NAMALWA (cell line): Measurements from ENCODE around the gene CNOT2.
A peak's percentile ranks its signal among the peaks of the same experiment; 100 is the strongest.

Experiments used
- DNase-seq: peaks from one replicate; pipeline ENCODE4 v3.0.0-alpha.2; 2015; ENCODE audit warnings: low spot score

The CNOT2 gene, protein sequence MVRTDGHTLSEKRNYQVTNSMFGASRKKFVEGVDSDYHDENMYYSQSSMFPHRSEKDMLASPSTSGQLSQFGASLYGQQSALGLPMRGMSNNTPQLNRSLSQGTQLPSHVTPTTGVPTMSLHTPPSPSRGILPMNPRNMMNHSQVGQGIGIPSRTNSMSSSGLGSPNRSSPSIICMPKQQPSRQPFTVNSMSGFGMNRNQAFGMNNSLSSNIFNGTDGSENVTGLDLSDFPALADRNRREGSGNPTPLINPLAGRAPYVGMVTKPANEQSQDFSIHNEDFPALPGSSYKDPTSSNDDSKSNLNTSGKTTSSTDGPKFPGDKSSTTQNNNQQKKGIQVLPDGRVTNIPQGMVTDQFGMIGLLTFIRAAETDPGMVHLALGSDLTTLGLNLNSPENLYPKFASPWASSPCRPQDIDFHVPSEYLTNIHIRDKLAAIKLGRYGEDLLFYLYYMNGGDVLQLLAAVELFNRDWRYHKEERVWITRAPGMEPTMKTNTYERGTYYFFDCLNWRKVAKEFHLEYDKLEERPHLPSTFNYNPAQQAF

DNA sequence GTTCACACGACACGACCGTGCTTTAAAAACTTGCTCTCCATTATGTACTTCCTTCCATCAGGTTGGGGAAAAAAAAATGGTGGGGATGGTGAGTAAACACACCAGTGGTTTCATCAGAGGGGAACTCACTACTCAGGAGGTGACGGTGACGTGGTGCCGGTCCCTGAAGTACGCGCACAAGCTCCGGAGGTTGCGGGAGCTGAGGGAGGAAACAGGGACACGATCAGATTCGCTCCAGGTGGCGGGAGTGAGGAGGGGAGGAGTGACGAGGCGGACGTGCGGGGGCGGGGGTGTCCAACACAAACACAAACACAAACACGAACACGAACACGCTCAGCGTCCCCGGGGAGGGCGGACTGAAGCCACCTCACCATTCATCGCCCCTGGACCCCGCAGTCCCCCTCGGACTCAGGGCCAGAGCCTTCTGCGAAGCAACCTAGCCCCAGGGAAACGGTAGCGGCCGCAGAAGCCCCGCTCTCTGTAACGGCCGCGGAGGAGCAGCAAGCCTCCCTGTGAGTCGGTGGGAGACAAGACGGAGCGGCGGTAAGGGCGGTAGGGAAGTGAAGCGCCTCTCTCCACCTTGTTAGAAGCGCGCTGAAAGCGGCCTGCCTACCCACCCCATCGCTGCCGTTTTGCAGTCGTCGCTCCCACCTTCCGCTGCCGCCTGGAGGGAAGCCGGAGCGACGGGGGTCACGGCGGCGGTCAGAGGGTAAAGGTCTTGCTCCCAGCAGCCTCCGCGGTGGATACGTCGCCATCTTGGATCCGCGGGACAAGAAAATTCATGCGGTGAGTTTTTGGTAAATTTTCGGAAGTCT lies at the start of gene CNOT2:
CNOT2 (plus strand) TSS at position 739 of the 815 bp plus-strand sequence. CDS start 34,794 bp downstream, outside the sequence.
- peak; percentile 91 for DNase-seq

DNA sequence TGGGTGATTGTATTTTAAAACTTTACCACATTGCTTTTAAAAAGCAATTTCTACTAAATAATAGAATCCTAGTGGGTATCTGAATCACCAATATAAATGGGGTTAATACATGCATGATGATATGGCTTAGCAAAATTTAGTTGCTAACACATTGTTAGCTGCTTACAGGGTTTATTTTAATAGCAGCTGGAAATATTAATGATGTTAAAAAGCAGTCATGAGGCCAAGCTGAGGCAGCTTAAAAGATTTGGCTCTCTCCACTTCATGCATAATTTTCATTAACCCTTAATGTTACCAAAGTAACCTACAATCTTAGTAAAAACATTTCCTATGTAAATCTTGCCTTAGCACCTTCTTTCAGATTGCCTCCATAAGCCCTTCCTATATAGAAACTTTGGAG lies 49.2 kb upstream of the CNOT2 start:
- no peak for DNase-seq

DNA sequence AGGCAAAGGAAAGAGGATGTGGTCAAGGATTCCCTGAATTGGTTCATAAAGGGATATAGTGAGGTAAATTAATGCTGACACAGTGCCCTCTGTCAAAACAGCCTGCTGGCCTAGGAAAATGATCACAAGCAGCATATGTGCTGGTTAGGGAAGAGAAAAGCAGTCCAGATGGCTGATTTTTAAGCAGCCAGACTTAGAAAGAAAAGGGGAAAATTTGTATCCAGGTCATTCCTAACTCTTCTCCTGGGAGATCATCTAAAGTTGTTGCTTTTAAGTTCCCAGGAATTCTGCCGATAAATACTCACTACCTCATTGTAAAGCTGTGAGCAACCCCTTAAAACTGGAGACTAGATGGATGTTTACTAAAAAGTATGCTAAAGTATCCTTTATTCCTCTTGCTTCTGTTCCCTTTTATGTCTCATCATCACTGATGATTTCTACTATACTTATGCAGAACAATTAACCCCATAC lies 46.4 kb upstream of the CNOT2 start:
- no peak for DNase-seq

DNA sequence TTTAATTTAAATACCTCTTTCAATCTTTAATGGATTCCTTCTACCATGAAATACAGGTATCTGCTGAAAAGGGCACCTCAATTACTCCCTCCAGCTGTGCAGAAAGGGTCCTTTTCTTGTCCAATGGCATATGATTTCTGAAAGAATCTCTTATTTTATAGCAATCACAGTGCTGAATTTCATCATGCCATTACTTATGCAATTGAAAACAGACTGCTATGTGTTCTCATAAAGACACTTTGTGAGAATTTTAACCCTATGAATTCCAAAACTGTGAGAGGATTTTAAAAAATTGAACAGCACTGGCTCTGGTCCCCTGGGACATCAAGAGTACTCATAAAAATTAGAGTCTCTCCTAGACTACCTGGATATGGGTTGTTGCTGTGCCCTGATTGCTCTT lies 45.9 kb upstream of the CNOT2 start:
- DNase-seq, result no peak

DNA sequence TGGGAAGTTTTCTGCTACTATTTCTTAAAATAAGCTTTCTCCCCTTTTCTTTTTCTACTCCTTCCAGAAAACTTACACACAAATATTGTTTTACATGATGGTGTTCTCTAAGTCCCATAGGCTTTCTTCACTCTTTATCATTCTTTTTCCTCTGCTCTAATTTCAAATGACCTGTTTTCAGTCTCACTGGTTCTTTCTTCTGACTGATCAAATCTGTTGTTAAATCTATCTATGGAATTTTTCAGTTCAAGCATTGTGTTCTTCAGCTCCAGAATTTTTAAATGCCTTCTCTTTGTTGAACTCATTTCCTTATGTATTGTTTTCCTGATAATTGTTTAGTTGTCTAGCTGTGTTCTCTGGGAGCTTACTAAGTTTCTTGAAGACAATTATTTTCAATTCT lies 29.5 kb upstream of the CNOT2 start:
- no peak for DNase-seq

DNA sequence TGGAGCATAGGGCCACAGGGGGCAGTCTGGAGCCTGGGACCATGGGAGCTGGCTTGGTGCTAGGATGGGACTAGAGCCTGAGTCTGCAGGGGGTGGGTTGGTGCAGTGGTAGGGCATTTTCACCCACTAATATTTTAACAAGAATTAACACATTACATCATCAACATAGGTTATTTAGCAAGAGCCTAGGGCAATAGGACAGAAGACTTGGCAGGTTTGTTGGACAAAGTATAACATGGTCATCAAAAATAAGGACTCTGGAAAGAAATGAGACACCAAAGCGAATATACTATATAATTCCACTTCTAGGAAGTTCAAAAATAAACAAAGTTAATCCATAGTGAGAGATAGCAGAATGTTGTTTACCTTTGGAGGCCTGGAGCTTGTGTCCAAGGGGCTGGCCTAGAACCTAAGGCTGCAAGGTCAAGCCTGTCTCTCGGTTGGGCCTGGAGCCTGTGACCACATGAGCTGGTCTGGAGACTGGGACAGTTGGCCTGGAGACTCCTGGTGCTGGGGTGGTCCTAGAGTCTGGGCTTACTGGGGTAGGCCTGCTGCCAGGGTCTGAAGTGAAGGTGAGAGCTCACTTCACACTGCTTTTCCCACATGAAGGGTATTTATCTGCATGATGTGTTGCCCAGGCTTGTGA lies 28.1 kb upstream of the CNOT2 start:
- no peak for DNase-seq

DNA sequence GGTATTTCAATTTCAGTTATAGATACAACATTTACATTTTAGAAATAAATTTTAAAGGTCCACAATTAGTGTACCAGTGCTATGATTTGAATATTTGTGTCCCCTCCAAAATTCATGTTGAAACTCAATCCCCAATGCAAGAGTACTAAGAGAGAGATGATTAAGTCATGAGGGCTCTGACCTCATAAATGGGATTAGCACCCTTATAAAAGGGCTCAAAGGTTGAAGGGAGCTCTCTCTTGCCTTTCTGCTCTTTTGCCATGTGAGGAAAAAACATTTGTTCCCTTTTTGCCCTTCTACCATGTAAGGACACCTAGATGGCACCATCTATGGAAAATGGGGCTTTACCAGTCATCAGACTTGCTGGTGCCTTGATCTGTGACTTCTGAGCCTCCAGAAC lies 25.8 kb upstream of the CNOT2 start:
- DNase-seq, result no peak

DNA sequence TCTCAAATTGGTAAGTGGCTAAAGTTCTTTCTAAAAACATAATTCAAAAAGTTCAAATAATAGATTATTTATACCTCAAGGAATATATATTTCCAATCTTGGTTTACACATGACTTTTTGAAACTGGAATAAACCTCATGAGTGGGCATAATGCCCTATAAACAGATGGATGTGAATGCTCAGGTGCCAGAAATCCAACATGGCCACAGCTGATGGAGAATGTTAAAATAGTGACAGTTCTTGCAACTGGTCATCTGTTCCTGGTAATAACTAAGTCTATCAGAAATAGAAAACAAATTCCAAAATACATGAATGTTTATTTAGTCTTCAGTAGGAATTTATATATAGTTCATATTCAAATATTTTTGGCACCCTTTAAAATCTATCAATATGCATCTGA lies 21.6 kb upstream of the CNOT2 start:
- DNase-seq, result no peak

DNA sequence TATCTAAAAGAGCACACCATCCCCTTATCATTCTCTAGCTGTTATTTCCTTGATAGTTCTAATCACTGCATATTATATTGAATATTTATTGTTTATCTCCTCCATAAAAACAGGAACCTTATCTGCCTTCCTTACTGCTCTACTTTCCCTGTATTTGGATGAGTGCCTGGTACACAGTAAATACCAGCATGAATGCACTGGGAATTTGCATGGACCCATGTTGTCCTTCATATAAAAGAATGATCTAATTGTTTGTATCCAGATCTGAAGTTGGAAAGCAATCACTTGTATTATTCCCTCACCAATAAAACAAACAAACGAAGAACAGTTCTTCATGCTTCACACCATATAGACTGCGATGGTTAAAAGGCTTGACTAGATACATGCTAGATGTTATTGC lies 15.3 kb upstream of the CNOT2 start:
- no peak for DNase-seq

DNA sequence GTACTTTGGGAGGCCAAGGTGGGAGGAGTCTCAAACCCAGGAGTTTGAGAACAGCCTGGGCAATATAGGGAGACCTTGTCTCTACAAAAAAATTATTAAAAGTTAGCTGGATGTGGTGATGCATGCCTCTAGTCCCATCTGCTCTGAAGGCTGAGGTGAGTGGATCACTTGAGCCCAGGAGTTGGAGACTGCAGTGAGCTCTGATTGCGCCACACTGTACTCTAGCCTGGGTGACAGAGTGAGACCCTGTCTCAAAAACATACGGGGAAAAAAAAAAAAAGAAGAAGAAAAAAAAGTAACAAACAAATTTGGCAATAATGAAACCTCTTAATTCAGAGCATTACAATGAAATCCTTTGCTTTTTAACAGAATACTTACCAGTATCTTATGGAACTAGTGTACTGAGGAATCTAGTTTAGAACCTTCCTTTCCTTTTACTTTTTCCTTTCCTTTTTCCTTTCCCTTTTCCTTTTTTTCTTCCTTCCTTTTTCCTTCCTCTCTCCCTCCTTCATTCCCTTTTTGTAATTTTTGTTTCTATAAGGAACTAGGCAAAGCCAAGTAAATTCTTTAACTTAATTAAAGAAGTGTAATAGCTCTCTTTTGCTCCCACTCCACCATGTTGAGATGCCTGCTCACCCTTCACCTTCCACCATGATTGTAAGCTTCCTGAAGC lies 12.2 kb upstream of the CNOT2 start:
- DNase-seq, result no peak

DNA sequence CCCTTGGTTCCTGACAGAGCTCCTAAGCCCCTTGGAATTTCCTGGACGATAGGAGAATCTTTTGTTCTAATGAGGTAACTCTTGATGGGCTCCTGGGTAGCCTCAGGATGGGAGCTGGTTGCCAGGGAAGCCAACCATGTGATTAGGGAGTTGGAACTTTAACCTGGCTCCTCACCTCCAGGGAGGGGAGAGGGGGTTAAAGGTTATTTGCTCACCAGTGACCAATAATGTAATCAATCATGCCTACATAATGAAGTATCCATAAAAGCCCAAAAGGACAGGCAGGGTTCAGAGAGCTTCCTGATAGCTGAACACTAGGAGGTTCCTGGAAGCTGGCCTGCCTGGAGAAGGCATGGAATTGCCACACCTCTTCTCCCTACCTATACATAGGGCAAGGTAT lies 6.2 kb upstream of the CNOT2 start:
- DNase-seq, result no peak

DNA sequence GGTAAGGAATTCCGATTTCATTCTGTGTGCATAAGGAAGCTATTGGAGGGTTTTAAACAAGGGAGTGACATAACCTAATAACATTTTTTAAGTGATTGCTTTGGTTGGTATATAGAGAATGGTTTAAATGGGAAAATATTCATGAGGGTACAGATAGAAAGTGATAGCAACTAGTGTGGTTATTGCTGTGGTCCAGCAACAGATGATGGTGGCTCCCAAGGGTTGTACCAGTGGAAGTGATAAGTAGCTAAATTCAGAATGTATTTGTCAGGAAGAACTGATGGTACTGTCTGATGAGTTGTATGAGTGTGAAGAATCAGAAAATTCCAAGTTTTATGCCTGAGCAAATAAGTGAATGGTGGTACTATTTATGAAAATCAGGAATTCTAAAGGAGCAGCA lies 2.6 kb upstream of the CNOT2 start:
- no peak for DNase-seq

DNA sequence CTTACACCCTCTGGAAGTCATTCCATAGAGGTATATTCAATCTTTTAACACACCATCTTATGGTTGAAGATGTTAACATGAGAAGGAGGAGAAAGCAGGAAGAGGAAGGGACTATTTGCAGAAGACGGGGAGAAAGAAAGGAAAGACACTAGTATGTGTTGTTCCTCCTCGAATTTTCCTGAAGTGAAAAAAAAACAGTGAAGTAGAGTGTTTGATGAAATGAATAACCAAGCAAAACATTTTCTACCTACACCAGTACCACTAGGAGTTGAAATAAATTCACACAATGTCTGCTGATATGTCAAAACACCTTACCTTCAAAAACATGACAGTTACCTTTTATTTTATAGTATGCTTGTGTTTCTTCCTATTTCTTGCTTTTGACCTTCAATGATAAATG lies 1.4 kb upstream of the CNOT2 start:
- DNase-seq, result peak; percentile 34

DNA sequence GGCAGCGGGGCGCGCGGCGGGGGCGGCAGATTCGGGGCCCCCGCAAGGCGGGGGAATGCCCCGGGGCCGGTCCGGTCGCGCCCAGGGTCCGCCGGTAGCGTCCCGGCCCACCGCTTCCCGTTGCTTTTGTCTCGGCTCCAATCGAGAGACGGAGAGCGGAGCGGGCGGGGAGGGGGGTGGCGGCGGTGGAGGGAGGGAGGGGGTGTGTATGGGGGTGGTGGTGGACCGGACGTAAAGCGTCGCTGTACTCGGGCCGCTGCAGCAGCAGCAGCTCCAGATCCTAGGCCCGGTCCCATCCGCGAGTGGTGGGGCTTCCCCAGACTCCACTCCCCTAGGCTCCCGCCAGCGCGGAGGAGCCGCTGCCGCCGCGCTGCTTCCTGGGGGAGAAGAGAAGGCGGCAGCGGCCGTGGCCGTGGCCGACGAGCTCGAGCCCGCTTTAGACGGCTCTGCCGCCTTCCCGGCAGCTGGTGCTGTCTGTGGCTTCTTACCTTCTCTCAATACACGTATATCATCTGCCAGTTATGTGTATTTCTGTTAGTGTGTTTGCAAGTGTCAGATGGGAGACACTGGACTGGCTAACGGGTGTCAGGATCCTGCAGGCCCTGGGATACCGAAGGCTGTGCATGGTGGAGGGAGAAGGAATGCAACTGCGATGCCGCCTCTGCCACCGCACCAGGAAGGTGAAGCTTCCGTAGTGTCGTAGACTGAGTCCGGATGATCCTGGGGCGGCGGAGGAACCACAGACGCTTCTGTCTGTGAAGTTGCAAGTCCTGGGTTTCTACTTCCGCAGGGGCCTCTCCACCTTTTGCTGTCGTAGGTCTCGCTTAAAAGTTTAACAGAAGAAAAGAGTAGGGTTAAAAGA lies 508 bp downstream of the CNOT2 start:
- DNase-seq, result peak; percentile 67

DNA sequence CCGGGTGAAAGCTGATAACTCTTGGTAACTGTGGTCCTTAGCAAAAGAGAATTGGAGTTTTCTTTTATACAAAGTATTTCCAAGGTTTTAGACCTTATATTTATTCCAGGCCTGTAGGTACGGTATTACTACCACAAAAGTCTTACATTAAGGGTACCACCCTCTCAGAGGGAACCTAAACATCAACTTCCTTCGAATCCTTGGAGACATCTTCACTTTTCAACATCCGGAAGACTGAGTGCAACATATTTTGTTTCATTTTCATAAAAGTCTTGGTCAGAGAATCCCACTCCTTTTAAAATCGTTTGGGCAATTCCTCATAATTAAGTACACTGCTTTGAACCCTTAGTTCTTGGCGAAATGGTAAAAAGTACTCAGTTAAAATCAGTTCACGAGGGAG lies 1.2 kb downstream of the CNOT2 start:
- no peak for DNase-seq

DNA sequence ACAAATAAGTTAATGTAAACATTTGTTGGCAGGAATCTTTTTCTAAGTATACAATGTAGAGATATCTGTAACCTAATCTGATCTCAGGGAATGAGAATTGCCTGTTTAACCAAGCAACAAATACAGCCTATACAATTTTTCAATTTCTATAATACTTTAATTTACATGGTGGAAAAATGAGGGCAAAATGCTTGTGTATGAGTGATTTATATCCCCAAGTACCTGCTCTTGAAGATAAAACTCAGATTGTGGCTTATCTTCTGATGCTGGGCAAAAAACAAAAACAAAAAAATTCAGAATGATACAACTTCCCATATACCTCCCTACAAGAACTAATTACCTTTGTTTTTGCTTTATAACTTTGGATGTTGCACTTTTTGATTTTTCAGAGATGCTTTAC lies 2.2 kb downstream of the CNOT2 start:
- no peak for DNase-seq

DNA sequence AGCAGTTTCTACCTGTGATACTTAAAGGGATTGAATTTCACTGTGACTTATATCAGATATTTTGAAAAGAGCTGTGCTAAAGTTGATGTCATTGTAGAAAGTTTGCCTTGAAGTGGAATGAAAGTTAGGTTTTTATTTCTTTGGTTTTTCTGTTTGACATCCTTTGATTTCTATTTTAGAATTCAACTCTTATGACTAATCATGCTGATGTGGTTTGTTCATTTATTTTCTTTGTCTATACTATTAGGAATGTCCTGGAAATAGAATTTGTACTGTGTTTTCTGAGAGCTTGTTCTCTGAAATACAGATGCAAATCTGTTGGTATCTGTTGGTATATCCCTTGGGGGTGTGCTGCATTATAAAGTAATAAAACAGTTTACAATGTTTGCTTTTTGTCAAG lies 3.3 kb downstream of the CNOT2 start:
- DNase-seq, result no peak

DNA sequence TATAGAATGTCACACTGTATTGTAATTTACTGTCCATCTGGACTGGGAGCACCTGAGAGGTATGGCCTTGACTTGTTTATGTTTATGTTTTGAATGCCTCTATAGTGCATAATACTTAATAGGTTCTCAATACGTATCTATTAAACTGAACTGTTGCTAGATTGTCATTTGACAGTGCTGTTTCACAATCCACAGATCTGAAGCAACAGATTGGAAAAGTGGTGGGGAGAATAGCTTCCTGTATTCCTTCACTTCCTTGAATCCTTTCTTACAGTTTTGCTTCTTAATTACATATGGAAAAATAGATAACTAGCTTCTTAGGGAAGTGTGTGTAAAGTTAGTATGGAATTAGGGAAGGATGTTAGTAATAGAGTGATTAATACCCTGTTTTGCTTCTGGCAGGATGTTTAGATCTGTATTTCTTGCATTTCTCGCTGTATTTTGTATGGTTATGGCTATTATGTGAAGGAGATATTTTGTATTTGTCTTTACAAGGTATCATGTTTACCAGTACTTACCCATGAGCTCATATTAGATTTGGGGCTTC lies 4.5 kb downstream of the CNOT2 start:
- DNase-seq, result no peak

DNA sequence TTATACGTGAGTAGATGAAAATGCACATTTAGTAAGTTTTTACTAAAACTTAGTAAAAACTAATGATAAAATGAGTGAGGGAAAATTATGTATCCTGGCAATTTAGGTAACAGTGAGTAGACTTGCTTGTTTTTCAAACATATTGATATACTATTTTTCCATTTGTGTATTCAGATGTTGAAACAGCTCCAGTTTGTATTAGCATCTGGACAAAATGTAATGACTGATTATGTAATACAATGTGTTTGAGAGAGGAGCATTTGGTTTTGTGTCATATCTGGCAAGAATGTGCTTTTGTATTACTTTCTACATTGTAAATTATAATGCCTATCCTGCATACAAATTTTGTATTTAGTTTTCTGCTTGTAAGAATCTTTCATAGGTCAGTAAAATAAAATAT lies 5.6 kb downstream of the CNOT2 start:
- DNase-seq, result no peak

DNA sequence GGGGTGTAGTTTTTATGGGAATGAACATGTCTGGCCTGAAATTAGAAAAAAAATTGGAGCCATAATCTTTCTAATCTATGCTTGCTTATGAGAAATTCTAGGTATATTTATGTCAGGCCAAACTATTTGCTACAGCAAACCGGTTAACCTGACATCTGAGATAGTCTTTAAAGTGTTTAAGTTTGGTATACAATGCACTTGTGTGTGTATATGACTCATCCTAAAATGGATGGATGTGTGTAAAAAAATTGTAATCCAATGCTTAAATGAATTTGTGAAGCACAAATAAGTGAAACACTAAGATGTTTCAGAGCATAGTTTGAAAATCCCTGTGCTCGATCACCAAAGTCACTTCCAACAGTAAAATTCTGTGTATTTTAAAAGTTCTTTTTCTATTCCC lies 6.7 kb downstream of the CNOT2 start:
- no peak for DNase-seq

DNA sequence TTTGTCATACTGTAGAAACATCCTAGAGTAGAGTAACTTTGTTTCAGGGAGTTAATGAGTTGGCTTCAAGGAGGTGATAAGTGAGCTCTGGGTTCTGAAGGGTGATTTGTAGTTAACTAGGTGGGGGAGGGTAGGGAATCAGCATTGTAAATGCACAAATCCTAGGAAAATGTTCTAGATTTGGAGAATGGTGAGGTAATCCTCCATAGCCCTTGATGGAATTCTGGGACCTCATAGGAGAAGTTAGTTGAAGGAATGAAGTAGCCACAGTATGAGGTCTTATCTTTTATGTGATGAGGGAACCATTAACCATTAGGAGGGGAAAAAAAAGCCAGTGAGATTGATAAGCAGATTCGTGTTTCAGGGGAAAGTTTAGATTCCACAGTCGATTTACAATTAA lies 8.0 kb downstream of the CNOT2 start:
- DNase-seq, result no peak
